Neuronal stem cell (in vitro differentiated cells): ENCODE measurements around the gene DPEP2. TPM values are rescaled to one million over a fixed set of nuclear protein-coding genes. Genes with fewer than 3 reads are reported as not detected.
"Not testable (repeated sequence)": the region's sequence is repeated elsewhere in the genome, so short reads cannot be mapped to it uniquely, and the experiment has no call there.

ENCODE experiments used
- DNase-seq: peaks from one replicate; pipeline ENCODE4 v3.0.0-alpha.2; 2013; ENCODE audit warnings: low spot score
- H2AFZ ChIP-seq: one replicate; pipeline ENCODE4 v1.6.1; 2013; ENCODE audit warnings: mild to moderate bottlenecking, low read length, inconsistent platforms
- H2AK5ac ChIP-seq: 2 replicates; pipeline ENCODE4 v1.6.1; 2013; ENCODE audit warnings: low read depth, mild to moderate bottlenecking, inconsistent platforms, low read length, moderate library complexity, mixed read lengths
- H2BK120ac ChIP-seq: 2 replicates; pipeline ENCODE4 v1.6.1; 2013; ENCODE audit warnings: low read depth, mild to moderate bottlenecking, inconsistent platforms, low read length, moderate library complexity, mixed read lengths
- H2BK12ac ChIP-seq: one replicate; pipeline ENCODE4 v1.6.1; 2013; ENCODE audit warnings: low read length, inconsistent platforms
- H2BK15ac ChIP-seq: 2 replicates; pipeline ENCODE4 v1.6.1; 2013; ENCODE audit warnings: mild to moderate bottlenecking, low read length, inconsistent platforms, mixed read lengths
- H2BK5ac ChIP-seq: one replicate; pipeline ENCODE4 v1.6.1; 2013; ENCODE audit warnings: inconsistent platforms, mild to moderate bottlenecking, low read length, moderate library complexity
- H3K14ac ChIP-seq: one replicate; pipeline ENCODE4 v1.6.1; 2013; ENCODE audit warnings: low read length, inconsistent platforms
- H3K18ac ChIP-seq: 2 replicates; pipeline ENCODE4 v1.6.1; 2013; ENCODE audit warnings: low read length, inconsistent platforms
- H3K23ac ChIP-seq: 2 replicates; pipeline ENCODE4 v1.6.1; 2013; ENCODE audit warnings: low read depth, mild to moderate bottlenecking, mixed read lengths, low read length, inconsistent platforms; ENCODE audit not compliant: poor library complexity
- H3K27ac ChIP-seq: replicated peaks from 3 replicates; pipeline ENCODE4 v1.5.1; 2013; ENCODE audit warnings: low read length, inconsistent platforms
- H3K27me3 ChIP-seq, 3 experiments: 2 replicates each; pipeline ENCODE4 v1.6.1; 2013; ENCODE audit warnings: low read length in 3 of 3, mild to moderate bottlenecking in 2 of 3, inconsistent platforms in 1 of 3, low read depth in 1 of 3, mixed read lengths in 1 of 3, moderate library complexity in 1 of 3; ENCODE audit not compliant: control insufficient read depth in 3 of 3, insufficient read depth in 3 of 3
- H3K36me3 ChIP-seq, 2 donors: replicated peaks in 1 of 2; 2 replicates each; pipeline ENCODE4 v1.6.1; 2013; ENCODE audit warnings: low read length in 2 of 2; ENCODE audit not compliant: control insufficient read depth in 2 of 2, insufficient read depth in 2 of 2
- H3K4ac ChIP-seq: 2 replicates; pipeline ENCODE4 v1.6.1; 2013; ENCODE audit warnings: inconsistent platforms, mild to moderate bottlenecking, low read length, moderate library complexity
- H3K4me1 ChIP-seq, 2 donors: 1 replicate in 1 of 2; 2 replicates in 1 of 2; pipeline ENCODE4 v1.6.1; 2013; ENCODE audit warnings: low read length in 2 of 2, low read depth in 1 of 2; ENCODE audit not compliant: control insufficient read depth in 2 of 2, insufficient read depth in 1 of 2
- H3K4me2 ChIP-seq: one replicate; pipeline ENCODE4 v1.6.1; 2013; ENCODE audit warnings: mild to moderate bottlenecking, low read length, inconsistent platforms; ENCODE audit not compliant: insufficient read depth, poor library complexity, severe bottlenecking
- H3K4me3 ChIP-seq, 2 donors: 2 replicates each; pipeline ENCODE4 v1.5.1; 2013; ENCODE audit warnings: low read length in 2 of 2, mild to moderate bottlenecking in 2 of 2, inconsistent platforms in 1 of 2, moderate library complexity in 1 of 2
- H3K79me1 ChIP-seq: one replicate; pipeline ENCODE4 v1.6.1; 2013; ENCODE audit warnings: low read depth, mild to moderate bottlenecking, inconsistent platforms, low read length, moderate library complexity
- H3K9ac ChIP-seq: one replicate; pipeline ENCODE4 v1.6.1; 2013; ENCODE audit warnings: mild to moderate bottlenecking, low read depth, low read length, inconsistent platforms; ENCODE audit not compliant: poor library complexity
- H3K9me3 ChIP-seq, 2 donors: replicated peaks in 1 of 2; 2 replicates each; pipeline versions ENCODE3 to v1.6.1; 2013; ENCODE audit warnings: low read length in 2 of 2, mild to moderate bottlenecking in 2 of 2, inconsistent platforms in 1 of 2, low read depth in 1 of 2, mixed read lengths in 1 of 2, moderate library complexity in 1 of 2; ENCODE audit not compliant: control insufficient read depth in 2 of 2, insufficient read depth in 1 of 2
- H4K8ac ChIP-seq: one replicate; pipeline ENCODE4 v1.6.1; 2013; ENCODE audit warnings: low read depth, mild to moderate bottlenecking, inconsistent platforms, low read length, moderate library complexity
- H4K91ac ChIP-seq: one replicate; pipeline ENCODE4 v1.6.1; 2013; ENCODE audit warnings: low read length, low read depth, mild to moderate bottlenecking, inconsistent platforms; ENCODE audit not compliant: poor library complexity
- WGBS, 2 donors: extraction: QIAGEN DNeasy Blood & Tissue Kit; methylation state at CpG; one replicate each; pipeline ENCODE4 v1.1.7; 2013; ENCODE audit warnings: missing lambda C conversion rate in 2 of 2, mixed read lengths in 1 of 2; ENCODE audit not compliant: insufficient read length in 2 of 2, insufficient replicate concordance in 1 of 2; ENCODE audit errors: extremely low coverage in 2 of 2; 5-methylcytosine and 5-hydroxymethylcytosine counted together
- small RNA-seq: library from polyadenylated mRNA; stranded (forward); fragments of <200 nt; extraction: miRNeasy Mini kit (QIAGEN cat#:217004); gene quantifications from one replicate; pipeline ENCODE3, GENCODE V24; 2013; ENCODE audit not compliant: insufficient read depth

The DPEP2 gene

DNA sequence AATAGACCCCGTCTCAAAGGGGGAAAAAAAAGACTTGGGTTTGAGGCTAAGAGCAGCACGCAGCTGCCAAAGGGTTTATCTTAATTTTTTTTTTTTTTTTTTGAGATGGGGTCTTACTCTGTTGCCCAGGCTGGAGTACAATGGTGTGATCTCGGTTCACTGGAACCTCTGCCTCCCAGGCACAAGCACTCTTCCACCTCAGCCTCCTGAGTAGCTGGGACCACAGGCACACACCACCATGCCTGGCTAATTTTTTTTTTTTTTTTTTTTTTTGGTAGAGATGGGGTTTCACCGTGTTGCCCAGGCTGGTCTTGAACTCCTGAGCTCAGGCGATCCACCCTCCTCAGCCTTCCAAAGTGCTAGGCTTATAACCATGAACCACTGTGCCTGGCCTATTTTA is 61.6 kb downstream of the DPEP2 start:
- not testable (repeated sequence) for H3K18ac ChIP-seq, H3K14ac ChIP-seq, H3K9ac ChIP-seq, H4K91ac ChIP-seq, H3K23ac ChIP-seq, H3K4me2 ChIP-seq, H2BK5ac ChIP-seq, H2BK12ac ChIP-seq, H3K79me1 ChIP-seq, H3K4ac ChIP-seq, H4K8ac ChIP-seq, H3K9me3 ChIP-seq, H2AFZ ChIP-seq, H2BK120ac ChIP-seq, DNase-seq, H2BK15ac ChIP-seq, H2AK5ac ChIP-seq, H3K27me3 ChIP-seq, H3K27ac ChIP-seq
- Histone ChIP-seq H3K36me3 (peaks cover 14 to 22% of the 10 kb centered on the region in 2 donors), H3K4me1 (peaks cover 11 to 17% of the 10 kb centered on the region in 2 donors), H3K4me3 (peak overlapping the region in 1 of 2 donors; percentile 97)
- no CpG with 5 or more reads among the region's 5 CpGs for WGBS, 2 donors

Small RNA genes lying within 50 kb of the gene (small RNA-seq; reads per million reads assigned to genes)
- gene RNU6-359P: not detected
